ENCODE data around the gene KLRC2.
"Not testable (repeated sequence)": the region's sequence is repeated elsewhere in the genome, so short reads cannot be mapped to it uniquely, and the experiment has no call there.

Gene KLRC2

DNA sequence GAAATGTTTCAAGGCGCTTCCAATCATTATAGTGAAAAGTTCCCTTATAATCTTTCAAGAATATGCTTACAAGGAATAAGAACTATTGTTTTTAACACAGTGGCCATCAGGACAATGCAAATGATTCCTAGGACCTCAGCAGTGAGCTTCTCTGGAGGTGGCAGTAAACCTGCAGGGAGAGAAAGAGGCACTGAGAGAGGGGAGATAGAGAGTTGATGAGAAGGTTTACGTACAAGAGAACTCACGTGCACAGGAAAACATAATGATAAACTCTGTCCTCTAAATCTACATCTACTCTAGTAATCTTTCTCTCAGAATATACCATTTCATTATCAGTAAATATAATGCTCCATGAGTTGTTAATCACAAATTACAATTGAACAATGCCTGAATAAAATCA lies 27.0 kb downstream of the KLRC2 start:
- DNase-seq (ENCODE audit: low read depth), result no peak
- TF ChIP-seq CTCF (IDR thresholded peaks at IDR 0.05; ENCODE audit: insufficient read depth, low read depth, low read length, missing control alignments), result no peak
- H3K4me3 ChIP-seq (ENCODE audit: low read depth, low read length), result no peak overlapping the region

- TF ChIP-seq CTCF (IDR thresholded peaks at IDR 0.05; ENCODE audit: insufficient read depth, low read depth, low read length, missing control alignments), result no peak
- no peak for DNase-seq (ENCODE audit: low read depth)
- no peak overlapping the region for H3K4me3 ChIP-seq (ENCODE audit: low read depth, low read length)
Observed at GRCh38 chr12:10406725-10407124, 29.1 kb downstream of the KLRC2 start.

GRCh38 chr12:10405294-10405693 lies 30.5 kb downstream of the KLRC2 start:
- no peak for DNase-seq (ENCODE audit: low read depth)

GRCh38 chr12:10404798-10405197 lies 31.0 kb downstream of the KLRC2 start:
- TF ChIP-seq CTCF (IDR thresholded peaks at IDR 0.05; ENCODE audit: insufficient read depth, low read depth, low read length, missing control alignments), result no peak
- DNase-seq (ENCODE audit: low read depth), result no peak
- H3K4me3 ChIP-seq (ENCODE audit: low read depth, low read length), result no peak overlapping the region

More at GRCh38 chr12:10405294-10405693, 30.5 kb downstream of the KLRC2 start:
- no peak for TF ChIP-seq CTCF (IDR thresholded peaks at IDR 0.05; ENCODE audit: insufficient read depth, low read depth, low read length, missing control alignments)
- no peak overlapping the region for H3K4me3 ChIP-seq (ENCODE audit: low read depth, low read length)

DNA sequence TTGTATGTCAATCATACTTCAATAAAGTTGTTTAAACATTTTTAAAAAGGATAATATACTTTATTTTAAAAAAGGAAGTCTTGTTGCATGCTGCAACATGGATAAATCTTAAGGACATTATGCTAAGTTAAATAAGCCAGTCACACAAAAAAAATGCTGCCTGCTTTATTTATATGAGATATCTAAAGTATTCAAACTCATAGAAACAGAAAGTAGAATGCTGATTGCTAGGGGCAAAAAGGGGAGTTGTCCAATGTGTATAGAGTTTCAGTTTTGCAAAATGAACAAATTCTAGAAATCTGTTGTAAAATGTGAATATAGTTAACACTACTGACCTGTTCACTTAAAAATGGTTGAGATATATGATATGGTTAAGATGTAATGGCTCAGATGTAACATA lies 35.0 kb downstream of the KLRC2 start:
- TF ChIP-seq CTCF (IDR thresholded peaks at IDR 0.05; ENCODE audit: insufficient read depth, low read depth, low read length, missing control alignments), result no peak
- H3K4me3 ChIP-seq (ENCODE audit: low read depth, low read length), result no peak overlapping the region
- DNase-seq (ENCODE audit: low read depth), result no peak

- H3K4me3 ChIP-seq (ENCODE audit: low read depth, low read length), result no peak overlapping the region
- no peak for TF ChIP-seq CTCF (IDR thresholded peaks at IDR 0.05; ENCODE audit: insufficient read depth, low read depth, low read length, missing control alignments)
- no peak for DNase-seq (ENCODE audit: low read depth)
Observed at GRCh38 chr12:10398168-10398567, 37.6 kb downstream of the KLRC2 start.

GRCh38 chr12:10397296-10397695 lies 38.5 kb downstream of the KLRC2 start:
- H3K4me3 ChIP-seq (ENCODE audit: low read depth, low read length), result no peak overlapping the region
- DNase-seq (ENCODE audit: low read depth), result peak; percentile 28

GRCh38 chr12:10396176-10396575 lies 39.6 kb downstream of the KLRC2 start:
- not testable (repeated sequence) for DNase-seq (ENCODE audit: low read depth); H3K4me3 ChIP-seq (ENCODE audit: low read depth, low read length)

More at GRCh38 chr12:10397296-10397695, 38.5 kb downstream of the KLRC2 start:
- no peak for TF ChIP-seq CTCF (IDR thresholded peaks at IDR 0.05; ENCODE audit: insufficient read depth, low read depth, low read length, missing control alignments)

All from GM12865 (cell line).